Liver (tissue), 9 donors: ENCODE measurements around the gene SCLY. TPM values are rescaled to one million over a fixed set of nuclear protein-coding genes. Genes with fewer than 3 reads are reported as not detected.

Experiments
- DNase-seq: peaks from one replicate; pipeline ENCODE4 v3.0.0-alpha.2; 2017; ENCODE audit warnings: low spot score
- H3K27ac ChIP-seq, 2 donors: one replicate each; pipeline ENCODE4 v1.7.0; 2013; ENCODE audit warnings: inconsistent platforms in 2 of 2, low read length in 2 of 2, control low read depth in 1 of 2, low read depth in 1 of 2, mild to moderate bottlenecking in 1 of 2
- H3K27me3 ChIP-seq, 4 donors: one replicate each; pipeline versions ENCODE4 v1.6.1 to v1.7.0; 2013; ENCODE audit warnings: low read length in 3 of 4, inconsistent platforms in 1 of 4, mild to moderate bottlenecking in 1 of 4, moderate library complexity in 1 of 4; ENCODE audit not compliant: control insufficient read depth in 4 of 4, insufficient read depth in 4 of 4
- H3K36me3 ChIP-seq, 4 donors: one replicate each; pipeline versions ENCODE4 v1.6.1 to v1.7.0; 2013; ENCODE audit warnings: low read length in 3 of 4, mild to moderate bottlenecking in 3 of 4, low read depth in 1 of 4, moderate library complexity in 1 of 4; ENCODE audit not compliant: control insufficient read depth in 4 of 4, insufficient read depth in 3 of 4
- H3K4me1 ChIP-seq, 4 donors: one replicate each; pipeline versions ENCODE4 v1.6.1 to v1.7.0; 2013; ENCODE audit warnings: low read length in 3 of 4, mild to moderate bottlenecking in 3 of 4, moderate library complexity in 1 of 4; ENCODE audit not compliant: control insufficient read depth in 4 of 4, insufficient read depth in 4 of 4
- H3K4me3 ChIP-seq, 3 donors: one replicate each; pipeline versions ENCODE4 v1.6.1 to v1.7.0; 2013; ENCODE audit warnings: low read length in 3 of 3, control low read depth in 1 of 3, low read depth in 1 of 3, mild to moderate bottlenecking in 1 of 3
- H3K9ac ChIP-seq, 2 donors: one replicate each; pipeline ENCODE4 v1.7.0; 2013; ENCODE audit warnings: low read length in 2 of 2, mild to moderate bottlenecking in 2 of 2, moderate library complexity in 2 of 2, control low read depth in 1 of 2, low read depth in 1 of 2
- H3K9me3 ChIP-seq, 4 donors: one replicate each; pipeline versions ENCODE4 v1.6.1 to v1.7.0; 2013; ENCODE audit warnings: low read length in 3 of 4; ENCODE audit not compliant: control insufficient read depth in 4 of 4
- ATF3 ChIP-seq: IDR thresholded peaks from 2 replicates; pipeline ENCODE4 v1.6.1; 2016; ENCODE audit warnings: antibody characterized with exemption
- CTCF ChIP-seq: fragments of 150-350 bp; IDR thresholded peaks from 2 replicates; pipeline ENCODE4 v1.5.1; 2017; ENCODE audit warnings: improper control_type of control experiment, low read depth, low read length; ENCODE audit not compliant: missing input control
- EGR1 ChIP-seq, 2 donors: IDR thresholded peaks; 2 replicates each; pipeline ENCODE4 v1.6.1; 2016 to 2018; ENCODE audit warnings: antibody characterized with exemption in 2 of 2, low read depth in 2 of 2
- FOXA1 ChIP-seq: IDR thresholded peaks from 2 replicates; pipeline ENCODE4 v1.6.1; 2016; ENCODE audit warnings: antibody characterized with exemption
- FOXA2 ChIP-seq: IDR thresholded peaks from 2 replicates; pipeline ENCODE4 v1.6.1; 2016; ENCODE audit warnings: antibody characterized with exemption
- HNF4A ChIP-seq, 2 donors: conservative IDR thresholded peaks; 2 replicates each; pipeline ENCODE4 v1.6.1; 2016; ENCODE audit warnings: antibody characterized with exemption in 2 of 2, mild to moderate bottlenecking in 2 of 2
- HNF4G ChIP-seq: IDR thresholded peaks from 2 replicates; pipeline ENCODE4 v1.6.1; 2016; ENCODE audit warnings: antibody characterized with exemption
- JUND ChIP-seq, 2 donors: IDR thresholded peaks; 2 replicates each; pipeline ENCODE4 v1.6.1; 2016; ENCODE audit warnings: antibody characterized with exemption in 2 of 2
- MAX ChIP-seq: IDR thresholded peaks from 2 replicates; pipeline ENCODE4 v1.6.1; 2016; ENCODE audit warnings: antibody characterized with exemption
- REST ChIP-seq: IDR thresholded peaks from 2 replicates; pipeline ENCODE4 v1.6.1; 2016; ENCODE audit warnings: antibody characterized with exemption, mild to moderate bottlenecking
- SP1 ChIP-seq: IDR thresholded peaks from 2 replicates; pipeline ENCODE4 v1.6.1; 2018; ENCODE audit warnings: antibody characterized with exemption, mild to moderate bottlenecking
- TAF1 ChIP-seq: conservative IDR thresholded peaks from 2 replicates; pipeline ENCODE4 v1.6.1; 2016; ENCODE audit warnings: antibody characterized with exemption, mild to moderate bottlenecking
- YY1 ChIP-seq: IDR thresholded peaks from 2 replicates; pipeline ENCODE4 v1.6.1; 2016; ENCODE audit warnings: antibody characterized with exemption, mild to moderate bottlenecking
- WGBS: extraction: QIAGEN DNeasy Blood & Tissue Kit; methylation state at CpG from one replicate; pipeline ENCODE4 v1.1.7; 2013; 5-methylcytosine and 5-hydroxymethylcytosine counted together
- polyA plus RNA-seq, 2 donors: library from polyadenylated mRNA; stranded (reverse) in 1 of 2; unstranded in 1 of 2; fragments of 200-250 nt in 1 of 2; fragments of >200 nt in 1 of 2; fragmentation: Nextera tagmentation in 1 of 2; extraction: Ambion mirVana in 1 of 2; gene quantifications; one replicate each; pipeline versions ENCODE4 v1.2.1 to v1.2.3, GENCODE V29; 2013 to 2015
- total RNA-seq, 2 donors: library from RNA; depleted of rRNA; stranded (reverse); fragments of >200 nt; gene quantifications; one replicate each; pipeline ENCODE4 v1.2.3, GENCODE V29; 2014
- donor health status: healthy.
- donor health status: healthy.
- donor health status: healthy.
- donor health status: healthy.
- donor health status: healthy.

SCLY gene
- total and polyA plus RNA-seq, 4 donors: 21.6 to 39.2 (median 25.0) TPM

- H3K4me3 ChIP-seq: no peak overlapping the region
- no peaks in the 10 kb centered on the region for H3K27me3 ChIP-seq
- 73% methylated on average over 30 of the region's 30 CpGs for WGBS
- no peaks in the 10 kb centered on the region for H3K9me3 ChIP-seq
- no peak overlapping the region for H3K27ac ChIP-seq
- H3K4me1 ChIP-seq: no peaks in the 10 kb centered on the region
- TF ChIP-seq ATF3: no peak
- no peak for TF ChIP-seq SP1
- TF ChIP-seq EGR1 (IDR thresholded peaks at IDR 0.05; ENCODE audit: low read depth in 2 of 2): no peak
- no peak for TF ChIP-seq MAX
- TF ChIP-seq FOXA1: no peak
- TF ChIP-seq FOXA2: no peak
- TF ChIP-seq HNF4G: no peak
- TF ChIP-seq YY1: no peak
- TF ChIP-seq CTCF: no peak
- no peak for TF ChIP-seq HNF4A (conservative IDR thresholded peaks at IDR 0.05)
- DNase-seq: no peak
- no peaks in the 10 kb centered on the region for H3K36me3 ChIP-seq
- H3K9ac ChIP-seq: no peak overlapping the region
Measured at GRCh38 chr2:238120463-238121298, 59.9 kb downstream of the SCLY start.

GRCh38 chr2:238121511-238122286, 60.9 kb downstream of the SCLY start:
- no peaks in the 10 kb centered on the region for H3K4me1 ChIP-seq
- no peak for DNase-seq
- no peak for TF ChIP-seq REST
- no peak for TF ChIP-seq TAF1
- no peak for TF ChIP-seq MAX
- TF ChIP-seq YY1: no peak
- no peak for TF ChIP-seq JUND (IDR thresholded peaks at IDR 0.05)
- no peaks in the 10 kb centered on the region for H3K9me3 ChIP-seq
- no peak overlapping the region for H3K9ac ChIP-seq
- no peak overlapping the region for H3K4me3 ChIP-seq
- no peaks in the 10 kb centered on the region for H3K27me3 ChIP-seq
- 87% methylated on average over 27 of the region's 27 CpGs for WGBS
- H3K36me3 ChIP-seq: no peaks in the 10 kb centered on the region
- H3K27ac ChIP-seq: no peak overlapping the region
